Lung (tissue), 12 donors: ENCODE results near the gene SUGCT. TPM values are rescaled to one million over a fixed set of nuclear protein-coding genes. Genes with fewer than 3 reads are reported as not detected.

Source experiments
- ATAC-seq: fragments of 200-7000 bp; cut with Tn5 transposase; one replicate; pipeline ENCODE4 v1.9.1; 2020; ENCODE audit warnings: moderate number of reproducible peaks; ENCODE audit not compliant: insufficient read depth, low FRiP score
- DNase-seq, 3 donors: peaks; one replicate each; pipeline ENCODE4 v3.0.0-alpha.2; 2013 to 2017
- H3K27ac ChIP-seq, 2 donors: one replicate each; pipeline ENCODE4 v1.5.1; 2013; ENCODE audit warnings: mild to moderate bottlenecking in 2 of 2, moderate library complexity in 2 of 2, control low read depth in 1 of 2, inconsistent platforms in 1 of 2, low read depth in 1 of 2, low read length in 1 of 2
- H3K27me3 ChIP-seq, 3 donors: one replicate each; pipeline ENCODE4 v1.5.1; 2013; ENCODE audit warnings: low read length in 2 of 3; ENCODE audit not compliant: control insufficient read depth in 3 of 3, insufficient read depth in 3 of 3
- H3K36me3 ChIP-seq, 4 donors: one replicate each; pipeline ENCODE4 v1.5.1; 2013; ENCODE audit warnings: low read length in 4 of 4, mild to moderate bottlenecking in 1 of 4, moderate library complexity in 1 of 4; ENCODE audit not compliant: control insufficient read depth in 4 of 4, insufficient read depth in 4 of 4
- H3K4me1 ChIP-seq, 5 donors: one replicate each; pipeline ENCODE4 v1.5.1; 2013; ENCODE audit warnings: low read length in 5 of 5, mild to moderate bottlenecking in 2 of 5, moderate library complexity in 1 of 5; ENCODE audit not compliant: control insufficient read depth in 5 of 5, insufficient read depth in 5 of 5
- H3K4me3 ChIP-seq: one replicate; pipeline ENCODE4 v1.5.1; 2013; ENCODE audit warnings: mild to moderate bottlenecking, control low read depth, moderate library complexity
- H3K9ac ChIP-seq, 2 donors: one replicate each; pipeline ENCODE4 v1.5.1; 2013; ENCODE audit warnings: low read length in 2 of 2, control low read depth in 1 of 2; ENCODE audit not compliant: insufficient read depth in 1 of 2
- H3K9me3 ChIP-seq, 4 donors: one replicate each; pipeline ENCODE4 v1.5.1; 2013; ENCODE audit warnings: low read length in 3 of 4, mild to moderate bottlenecking in 1 of 4, moderate library complexity in 1 of 4; ENCODE audit not compliant: control insufficient read depth in 4 of 4, insufficient read depth in 3 of 4
- CTCF ChIP-seq: IDR thresholded peaks from 2 replicates; pipeline ENCODE4 v1.5.1; 2012; ENCODE audit warnings: mild to moderate bottlenecking; ENCODE audit errors: control extremely low read depth, extremely low read depth
- WGBS, 2 donors: extraction: QIAGEN DNeasy Blood & Tissue Kit; methylation state at CpG; one replicate each; pipeline ENCODE4 v1.1.7; 2013; 5-methylcytosine and 5-hydroxymethylcytosine counted together
- polyA plus RNA-seq, 2 donors: library from polyadenylated mRNA; stranded (reverse); fragments of 200-250 nt; gene quantifications; one replicate each; pipeline ENCODE4 v1.2.1, GENCODE V29; 2013
- total RNA-seq, 2 donors: library from RNA; depleted of rRNA in 1 of 2; stranded (reverse); fragments of >200 nt in 1 of 2; gene quantifications; one replicate each; pipeline ENCODE4 v1.2.1, GENCODE V29; 2014 to 2021
- donor health status: control.
- donor health status: control.
- donor health status: Bipolar disorder and iron deficiency.
- donor health status: healthy.
- donor health status: DM: yes; HTN: yes; CAD: no.

The SUGCT gene
- total and polyA plus RNA-seq, 4 donors: 0.23 to 4.2 (median 1.8) TPM

DNA sequence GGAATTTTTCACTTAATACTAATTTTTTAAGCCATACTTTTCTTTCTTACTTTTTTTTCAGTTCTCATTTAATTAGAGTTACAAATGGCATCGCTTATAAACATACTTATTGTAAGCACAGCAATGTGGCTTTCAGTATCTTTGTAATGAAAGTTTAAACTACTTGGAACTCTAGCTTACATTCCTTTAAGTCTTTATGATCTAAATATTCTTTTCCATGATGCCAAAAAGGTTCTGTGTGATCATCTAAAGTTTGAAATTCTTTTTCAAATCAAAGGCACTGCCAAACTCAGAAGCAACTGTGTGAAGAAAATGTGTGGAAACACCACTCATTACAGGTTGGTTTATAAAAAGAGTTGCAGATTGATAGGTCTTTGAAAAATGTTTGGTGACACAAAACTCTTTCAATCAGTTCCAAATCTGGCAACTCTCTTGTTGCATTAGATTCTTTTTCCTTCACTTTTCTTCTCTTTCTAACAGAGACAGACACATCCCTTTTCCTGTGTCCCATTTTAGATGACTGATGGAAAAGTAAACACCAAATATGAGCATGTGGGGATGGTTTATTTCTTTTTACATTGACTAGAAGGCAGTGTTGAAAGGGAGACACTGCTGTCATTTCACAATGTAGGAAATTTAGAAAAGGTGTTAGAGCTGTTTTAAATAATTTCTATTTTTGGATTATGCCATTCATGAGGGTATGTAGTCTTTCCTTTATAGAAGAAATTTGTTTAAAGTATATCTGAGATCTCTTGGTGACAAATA is 392.3 kb downstream of the SUGCT start:
- Histone ChIP-seq H3K36me3 (no peaks in the 10 kb centered on the region), H3K4me3 (no peak overlapping the region), H3K9ac (no peak overlapping the region), H3K9me3 (no peaks in the 10 kb centered on the region), H3K27me3 (no peaks in the 10 kb centered on the region), H3K4me1 (peaks cover 0 to 8% (median 3%) of the 10 kb centered on the region in 5 donors), H3K27ac (no peak overlapping the region)
- ATAC-seq (no peak), DNase-seq (peak in 2 of 3 donors; percentile 25 to 32)
- TF ChIP-seq CTCF: no peak
- 79 to 93% methylated on average over 1 of the region's 1 CpG for WGBS, 2 donors

- H3K27ac ChIP-seq: no peak overlapping the region
- TF ChIP-seq CTCF: no peak
- no peak overlapping the region for H3K9ac ChIP-seq
- H3K27me3 ChIP-seq: no peaks in the 10 kb centered on the region
- H3K4me1 ChIP-seq: peaks cover 0 to 8% (median 3%) of the 10 kb centered on the region in 5 donors
- H3K4me3 ChIP-seq: no peak overlapping the region
- no peaks in the 10 kb centered on the region for H3K36me3 ChIP-seq
- ATAC-seq (no peak), DNase-seq (no peak)
- no peaks in the 10 kb centered on the region for H3K9me3 ChIP-seq
Observed at GRCh38 chr7:40527723-40528122, 392.9 kb downstream of the SUGCT start.

DNA sequence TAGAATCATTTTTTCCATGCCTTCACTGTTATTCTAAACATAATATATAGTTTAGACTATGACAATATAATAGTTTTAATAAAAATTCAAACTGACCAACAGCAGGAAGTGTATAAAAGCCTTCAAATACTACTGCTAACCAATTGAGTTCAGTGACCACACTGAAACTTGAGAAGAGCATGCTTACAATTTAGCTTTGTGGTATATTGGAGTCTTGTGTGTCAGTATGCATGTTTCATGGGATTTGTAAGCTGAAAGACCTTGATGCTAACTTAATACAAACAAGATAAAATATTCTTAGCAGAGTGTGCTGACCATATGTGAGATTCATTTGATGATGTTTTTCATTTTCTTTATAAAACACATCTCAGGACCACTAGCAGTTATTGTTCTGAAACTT is 395.5 kb downstream of the SUGCT start:
- H3K4me3 ChIP-seq: no peak overlapping the region
- H3K9ac ChIP-seq: no peak overlapping the region
- H3K36me3 ChIP-seq: no peaks in the 10 kb centered on the region
- H3K4me1 ChIP-seq: peaks cover 0 to 5% (median 0%) of the 10 kb centered on the region in 5 donors
- TF ChIP-seq CTCF: no peak
- H3K27me3 ChIP-seq: no peaks in the 10 kb centered on the region
- H3K27ac ChIP-seq: no peak overlapping the region
- H3K9me3 ChIP-seq: no peaks in the 10 kb centered on the region
- ATAC-seq (no peak), DNase-seq (no peak)

- Histone ChIP-seq H3K9me3 (no peaks in the 10 kb centered on the region), H3K27ac (no peak overlapping the region), H3K36me3 (no peaks in the 10 kb centered on the region), H3K27me3 (no peaks in the 10 kb centered on the region), H3K4me3 (no peak overlapping the region), H3K4me1 (peaks cover 0 to 8% (median 0%) of the 10 kb centered on the region in 5 donors), H3K9ac (no peak overlapping the region)
- 99 to 100% methylated on average over 3 of the region's 3 CpGs for WGBS, 2 donors
- DNase-seq (no peak), ATAC-seq (no peak)
- no peak for TF ChIP-seq CTCF
Observed at GRCh38 chr7:40531956-40532355, 397.2 kb downstream of the SUGCT start.
